ENCODE data around the gene LRRIQ4.
A peak's percentile ranks its signal among the peaks of the same experiment; 100 is the strongest.

Gene LRRIQ4

DNA sequence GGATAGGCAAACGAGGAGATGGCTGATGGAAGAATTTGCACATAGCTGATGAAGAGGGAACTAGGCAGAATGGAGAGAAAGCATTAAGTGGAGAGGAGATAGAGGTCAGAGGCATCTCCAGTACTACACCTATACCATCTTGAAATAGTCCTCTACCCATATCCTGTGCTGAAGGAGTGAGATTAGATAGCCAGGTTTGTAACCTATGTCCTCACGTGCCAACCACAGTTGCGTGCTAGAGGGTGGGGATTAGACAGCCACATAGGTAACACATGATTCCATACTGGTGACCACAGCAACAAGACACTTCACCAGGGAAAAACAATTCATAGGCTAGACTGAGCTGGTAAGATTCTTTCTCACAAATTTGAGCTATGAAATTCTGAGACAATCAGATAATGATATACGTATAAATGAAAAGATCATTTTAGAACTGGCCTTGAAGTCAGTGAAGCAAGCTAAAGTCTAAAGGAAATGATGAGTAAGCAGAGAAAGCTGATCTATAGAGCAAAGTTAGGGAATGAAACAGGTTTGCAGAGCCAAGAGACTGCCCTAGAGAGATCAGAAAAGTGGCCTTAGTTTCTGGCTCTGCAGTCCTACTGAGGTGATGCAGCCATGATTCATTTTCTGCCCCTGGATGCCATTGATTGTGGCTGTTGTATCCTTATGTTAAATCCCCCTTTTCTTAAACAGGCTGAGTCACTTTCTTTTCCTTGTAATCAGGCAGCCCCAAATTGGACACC, 21.8 kb upstream of the LRRIQ4 start:
- no peak overlapping the region for H3K27ac ChIP-seq
- no peaks in the 10 kb centered on the region for H3K9me3 ChIP-seq
- H3K27me3 ChIP-seq: no peaks in the 10 kb centered on the region
- peaks cover 57% of the 10 kb centered on the region for H3K36me3 ChIP-seq
- no peaks in the 10 kb centered on the region for H3K4me1 ChIP-seq (ENCODE audit: control insufficient read depth in 1 of 2, insufficient read depth in 1 of 2, low read depth in 1 of 2, low read length in 1 of 2)
- H3K4me3 ChIP-seq (ENCODE audit: low read depth in 1 of 2, low read length in 1 of 2): no peak overlapping the region
- TF ChIP-seq, protein P1, sequence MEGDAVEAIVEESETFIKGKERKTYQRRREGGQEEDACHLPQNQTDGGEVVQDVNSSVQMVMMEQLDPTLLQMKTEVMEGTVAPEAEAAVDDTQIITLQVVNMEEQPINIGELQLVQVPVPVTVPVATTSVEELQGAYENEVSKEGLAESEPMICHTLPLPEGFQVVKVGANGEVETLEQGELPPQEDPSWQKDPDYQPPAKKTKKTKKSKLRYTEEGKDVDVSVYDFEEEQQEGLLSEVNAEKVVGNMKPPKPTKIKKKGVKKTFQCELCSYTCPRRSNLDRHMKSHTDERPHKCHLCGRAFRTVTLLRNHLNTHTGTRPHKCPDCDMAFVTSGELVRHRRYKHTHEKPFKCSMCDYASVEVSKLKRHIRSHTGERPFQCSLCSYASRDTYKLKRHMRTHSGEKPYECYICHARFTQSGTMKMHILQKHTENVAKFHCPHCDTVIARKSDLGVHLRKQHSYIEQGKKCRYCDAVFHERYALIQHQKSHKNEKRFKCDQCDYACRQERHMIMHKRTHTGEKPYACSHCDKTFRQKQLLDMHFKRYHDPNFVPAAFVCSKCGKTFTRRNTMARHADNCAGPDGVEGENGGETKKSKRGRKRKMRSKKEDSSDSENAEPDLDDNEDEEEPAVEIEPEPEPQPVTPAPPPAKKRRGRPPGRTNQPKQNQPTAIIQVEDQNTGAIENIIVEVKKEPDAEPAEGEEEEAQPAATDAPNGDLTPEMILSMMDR (IDR thresholded peaks at IDR 0.05): no peak

DNA sequence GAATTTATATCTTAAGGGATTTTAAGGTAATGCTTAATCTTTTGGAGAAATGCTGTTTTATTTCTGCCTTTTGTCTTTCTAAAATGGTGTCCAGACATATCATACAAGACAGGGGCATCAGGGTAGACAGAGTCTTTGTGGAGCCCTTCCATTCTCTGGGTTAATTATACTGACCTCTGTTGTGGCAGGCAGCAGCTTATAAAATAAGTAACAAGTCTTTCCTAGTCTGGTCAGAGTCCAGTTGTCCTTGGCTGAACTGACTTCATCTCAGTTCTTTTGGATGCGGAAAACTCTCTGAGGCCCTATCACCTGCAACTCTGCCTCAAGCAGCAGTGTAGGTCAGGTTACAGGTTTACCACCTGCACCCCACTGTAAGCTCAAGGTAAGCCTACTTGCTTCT, 20.3 kb upstream of the LRRIQ4 start:
- no peaks in the 10 kb centered on the region for H3K27me3 ChIP-seq
- H3K36me3 ChIP-seq: peaks cover 42% of the 10 kb centered on the region
- H3K4me3 ChIP-seq (ENCODE audit: low read depth in 1 of 2, low read length in 1 of 2): no peak overlapping the region
- no peaks in the 10 kb centered on the region for H3K4me1 ChIP-seq (ENCODE audit: control insufficient read depth in 1 of 2, insufficient read depth in 1 of 2, low read depth in 1 of 2, low read length in 1 of 2)
- H3K9me3 ChIP-seq: no peaks in the 10 kb centered on the region
- H3K27ac ChIP-seq: no peak overlapping the region
- TF ChIP-seq, protein P1 (IDR thresholded peaks at IDR 0.05): no peak

DNA sequence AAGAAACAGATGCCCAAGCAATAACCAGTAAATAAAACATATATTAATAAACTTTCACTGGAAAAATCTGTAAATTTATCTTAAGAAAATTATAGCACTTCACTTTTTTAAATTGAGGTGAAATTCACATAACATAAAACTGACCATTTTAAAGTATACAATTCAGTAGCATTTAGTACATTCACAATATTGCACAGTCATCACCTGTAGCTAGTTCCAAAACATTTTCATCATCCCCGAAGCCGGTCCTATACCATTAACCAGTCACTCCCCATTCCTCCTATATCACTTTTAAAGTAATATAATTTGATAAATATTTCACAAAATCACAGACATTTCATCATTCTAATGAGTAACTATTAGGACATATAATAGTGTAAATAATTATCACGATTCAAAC, 8.0 kb upstream of the LRRIQ4 start:
- no peak overlapping the region for H3K27ac ChIP-seq
- no peaks in the 10 kb centered on the region for H3K27me3 ChIP-seq

GRCh38 chr3:169809230-169809795, 3.4 kb upstream of the LRRIQ4 start:
- H3K4me3 ChIP-seq (ENCODE audit: low read depth in 1 of 2, low read length in 1 of 2): no peak overlapping the region
- TF ChIP-seq, protein P1 (IDR thresholded peaks at IDR 0.05): no peak
- H3K9me3 ChIP-seq: no peaks in the 10 kb centered on the region
- no peak overlapping the region for H3K27ac ChIP-seq
- H3K36me3 ChIP-seq: no peaks in the 10 kb centered on the region
- H3K27me3 ChIP-seq: peaks cover 12% of the 10 kb centered on the region
- H3K4me1 ChIP-seq (ENCODE audit: control insufficient read depth in 1 of 2, insufficient read depth in 1 of 2, low read depth in 1 of 2, low read length in 1 of 2): peaks cover 29 to 31% of the 10 kb centered on the region in 2 experiments

More for the DNA sequence above, 8.0 kb upstream of the LRRIQ4 start:
- no peaks in the 10 kb centered on the region for H3K4me1 ChIP-seq (ENCODE audit: control insufficient read depth in 1 of 2, insufficient read depth in 1 of 2, low read depth in 1 of 2, low read length in 1 of 2)
- no peaks in the 10 kb centered on the region for H3K36me3 ChIP-seq
- H3K4me3 ChIP-seq (ENCODE audit: low read depth in 1 of 2, low read length in 1 of 2): no peak overlapping the region
- TF ChIP-seq, protein P1 (IDR thresholded peaks at IDR 0.05): no peak
- H3K9me3 ChIP-seq: no peaks in the 10 kb centered on the region

GRCh38 chr3:169811631-169812331, 889 bp upstream of the LRRIQ4 start:
- Histone ChIP-seq H3K27me3 (peaks cover 12% of the 10 kb centered on the region), H3K9me3 (no peaks in the 10 kb centered on the region), H3K4me3 (ENCODE audit: low read depth in 1 of 2, low read length in 1 of 2) (peak overlapping the region; percentile 61 to 66), H3K4me1 (ENCODE audit: control insufficient read depth in 1 of 2, insufficient read depth in 1 of 2, low read depth in 1 of 2, low read length in 1 of 2) (peaks cover 29 to 31% of the 10 kb centered on the region in 2 experiments), H3K36me3 (no peaks in the 10 kb centered on the region), H3K27ac (no peak overlapping the region)
- TF ChIP-seq, protein P1 (IDR thresholded peaks at IDR 0.05): no peak

Measured in neutrophil (primary cell).